ENCODE data around the gene LSS.
"Not testable (repeated sequence)": the region's sequence is repeated elsewhere in the genome, so short reads cannot be mapped to it uniquely, and the experiment has no call there.

LSS gene

DNA sequence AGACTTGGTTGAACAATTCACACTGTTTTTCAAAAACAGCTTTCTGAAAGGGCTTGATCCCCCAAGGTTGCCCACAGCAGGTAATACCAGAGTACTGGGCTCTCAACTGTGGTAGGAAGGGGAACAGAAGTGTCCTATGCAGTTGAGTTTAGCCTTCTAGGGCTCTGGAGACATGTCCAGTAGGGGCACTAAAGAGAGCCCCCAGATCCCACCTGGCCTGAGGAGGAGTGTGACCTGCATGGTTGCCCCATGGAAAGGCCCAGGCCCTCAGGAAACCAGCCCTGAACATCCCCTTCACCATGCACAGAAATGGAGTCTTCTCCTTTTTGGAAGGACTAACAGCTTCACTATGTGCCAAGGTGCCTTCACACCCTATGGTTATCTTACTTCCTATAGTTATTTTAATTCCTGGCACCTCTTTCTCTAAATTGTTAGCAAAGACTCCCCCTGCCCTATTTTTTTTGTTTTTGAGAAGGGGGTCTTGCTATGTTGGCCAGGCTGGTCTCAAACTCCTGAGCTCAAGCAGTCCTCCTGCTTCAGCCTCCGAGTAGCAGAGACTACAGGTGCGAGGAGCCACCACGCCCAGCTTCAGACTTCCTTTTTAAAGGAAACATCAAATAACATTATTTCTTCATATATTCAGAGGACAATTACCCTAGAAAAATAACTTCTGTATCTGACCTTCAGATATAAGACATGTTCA lies 16.8 kb upstream of the LSS start:
- DNase-seq (ENCODE audit: low read depth in 2 of 2) = no peak

DNA sequence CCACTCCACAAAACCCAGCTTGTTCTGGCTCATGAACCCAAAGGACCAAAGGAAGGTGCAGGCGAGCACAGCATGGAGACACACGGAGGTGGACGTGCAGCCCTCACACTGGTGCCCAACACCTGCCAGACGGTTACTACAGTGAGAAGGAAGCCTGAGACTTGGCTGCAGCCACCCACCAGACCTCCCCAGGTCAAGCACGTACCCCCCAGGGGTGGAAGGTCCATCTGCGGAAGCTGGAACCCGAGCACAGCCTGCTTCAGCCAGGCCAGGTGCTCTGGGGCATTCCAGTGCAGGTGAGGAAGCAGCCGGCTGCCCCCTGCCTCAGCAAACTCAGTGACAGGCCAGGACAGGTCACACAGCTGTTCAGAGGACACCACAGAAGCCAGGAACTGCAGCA lies 16.0 kb upstream of the LSS start:
- DNase-seq (ENCODE audit: low read depth in 2 of 2) = no peak

DNA sequence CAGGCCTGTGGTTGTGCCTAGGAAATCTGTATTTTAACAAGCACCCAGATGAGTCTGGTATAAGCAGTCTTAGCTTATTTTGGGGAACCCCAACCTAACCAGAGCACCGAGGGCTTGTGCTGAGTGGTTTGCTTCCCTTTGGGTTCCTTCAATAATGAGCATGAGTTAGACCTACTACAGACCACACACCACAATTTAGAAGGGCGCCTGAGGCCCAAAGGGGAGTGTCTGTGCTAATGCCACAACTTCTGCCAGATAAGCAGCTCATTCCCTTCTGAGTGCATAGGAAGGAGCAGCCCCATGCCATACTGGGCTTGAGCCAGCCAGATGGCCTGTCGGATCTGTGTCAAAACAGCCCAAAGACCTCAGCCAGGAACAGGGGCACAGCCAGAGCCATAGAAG lies 15.4 kb upstream of the LSS start:
- no peak for DNase-seq (ENCODE audit: low read depth in 2 of 2)

DNA sequence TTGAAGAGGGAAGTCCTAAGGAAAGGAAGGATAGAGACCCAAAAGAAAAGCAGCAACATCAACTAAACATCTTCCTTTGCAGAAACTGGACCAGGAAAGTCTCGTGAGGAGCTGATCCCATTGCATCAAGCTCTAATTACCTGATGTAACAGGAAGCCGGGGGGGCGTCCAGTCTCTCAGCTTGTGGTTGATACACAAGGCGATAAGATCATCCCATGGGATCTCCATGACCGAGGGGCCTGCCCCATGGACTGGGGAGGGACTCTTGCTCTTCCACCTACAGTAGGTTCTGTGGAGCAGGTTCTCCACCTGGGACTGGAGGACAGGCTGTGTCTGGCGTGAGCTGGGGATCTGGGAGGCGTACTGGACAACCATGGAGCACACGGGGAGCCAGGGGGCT lies 14.8 kb upstream of the LSS start:
- DNase-seq (ENCODE audit: low read depth in 2 of 2) = no peak

DNA sequence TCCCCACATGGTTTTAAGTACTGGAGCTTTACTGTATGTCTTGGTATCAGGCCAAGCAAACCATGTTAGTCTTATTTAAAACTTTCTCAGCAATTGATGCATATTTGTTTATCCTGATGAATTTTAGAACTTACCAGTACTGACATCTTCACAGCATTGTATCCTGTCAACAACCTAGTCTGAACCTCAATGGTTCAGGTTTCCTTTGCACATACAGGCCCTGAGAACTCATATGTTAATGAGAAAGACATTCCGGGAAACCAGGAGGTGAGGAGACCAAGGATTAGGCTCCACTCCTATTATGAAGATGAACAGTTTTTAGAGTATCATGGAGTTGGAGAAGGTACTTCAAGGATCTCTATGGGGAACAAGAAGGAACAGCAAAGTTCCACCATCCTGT lies 13.0 kb upstream of the LSS start:
- DNase-seq (ENCODE audit: low read depth in 2 of 2) = not testable (repeated sequence)

DNA sequence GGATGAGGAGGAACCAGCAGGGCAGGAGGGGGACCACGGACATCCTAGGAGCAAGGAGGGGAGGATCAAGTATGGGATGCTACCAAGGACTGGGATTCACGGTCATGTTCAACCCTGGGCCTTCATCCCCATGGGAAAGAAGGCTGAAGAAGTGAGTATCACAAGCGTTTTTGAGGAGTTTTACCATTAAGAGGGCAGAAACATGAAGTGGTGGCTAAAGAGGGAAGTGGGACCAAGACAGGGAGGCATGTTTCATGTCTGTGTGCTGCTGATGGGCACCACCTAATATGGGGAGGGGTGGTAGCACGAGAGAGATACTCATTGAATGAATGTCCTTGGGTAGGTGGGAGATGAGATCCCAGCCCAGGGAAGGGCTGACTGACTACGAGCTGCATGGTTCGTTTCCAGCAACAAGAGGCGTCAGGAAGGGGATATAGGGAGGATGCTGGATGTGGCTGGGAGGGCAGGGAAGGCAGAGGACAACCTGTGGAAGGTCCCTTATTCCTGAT lies 11.3 kb upstream of the LSS start:
- DNase-seq (ENCODE audit: low read depth in 2 of 2) = no peak

DNA sequence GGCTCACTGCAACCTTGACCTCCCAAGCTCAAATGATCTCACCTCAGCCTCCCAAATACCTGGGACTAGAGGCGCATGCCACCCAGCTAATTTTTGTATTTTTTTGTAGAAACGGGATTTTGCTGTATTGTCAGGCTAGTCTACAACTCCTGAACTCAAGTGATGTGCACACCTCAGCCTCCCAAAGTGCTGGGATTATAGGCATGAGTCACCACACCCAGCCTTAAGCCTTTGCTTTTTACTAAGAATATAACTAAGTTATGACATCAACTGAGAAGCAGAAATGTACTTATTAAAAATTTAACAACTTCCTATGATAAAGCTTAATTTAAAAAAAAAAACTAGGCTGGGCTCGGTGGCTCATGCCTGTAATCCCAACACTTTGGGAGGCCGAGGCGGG lies 8.9 kb upstream of the LSS start:
- no peak for DNase-seq (ENCODE audit: low read depth in 2 of 2)

DNA sequence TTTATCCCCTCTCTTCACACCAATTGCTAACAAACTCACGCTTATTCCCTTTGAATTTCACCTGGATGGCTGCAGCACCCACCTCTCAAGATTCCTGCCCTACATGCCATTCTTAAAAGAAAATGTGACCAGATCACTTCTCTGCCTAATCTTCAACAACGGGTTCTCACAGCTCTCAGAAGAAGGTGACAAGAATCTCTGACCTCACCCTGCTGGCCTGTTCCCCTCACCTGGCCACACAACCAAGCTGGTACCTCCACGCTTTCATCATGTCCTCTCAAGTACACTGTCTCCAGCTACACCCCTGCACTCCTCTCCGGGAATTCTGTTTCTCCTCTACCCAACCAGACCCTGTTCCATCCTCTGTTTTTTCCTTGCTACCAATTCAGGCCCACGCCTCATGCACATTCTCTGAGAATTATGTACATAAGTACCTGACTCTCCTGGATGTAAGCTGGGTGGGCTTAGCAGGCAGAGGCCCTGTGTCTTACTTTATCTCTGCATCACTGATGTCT lies 5.9 kb upstream of the LSS start:
- no peak for DNase-seq (ENCODE audit: low read depth in 2 of 2)

DNA sequence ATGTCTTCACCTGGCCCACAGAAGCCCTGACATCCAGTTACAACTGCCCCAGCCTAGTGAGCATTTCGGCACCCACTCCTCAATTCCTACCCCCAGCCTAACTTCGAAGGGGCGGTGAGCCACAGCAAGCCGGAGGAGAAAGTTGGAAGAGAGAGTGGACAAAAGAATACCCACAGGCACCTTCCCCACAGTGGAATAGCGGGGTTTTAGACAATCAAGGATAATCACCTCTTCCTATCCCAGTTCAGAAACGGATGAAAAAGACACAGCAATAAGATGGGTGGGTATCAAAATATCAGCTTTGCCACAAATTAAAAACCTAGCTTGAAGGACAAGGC lies 1.3 kb upstream of the LSS start:
- no peak for DNase-seq (ENCODE audit: low read depth in 2 of 2)

DNA sequence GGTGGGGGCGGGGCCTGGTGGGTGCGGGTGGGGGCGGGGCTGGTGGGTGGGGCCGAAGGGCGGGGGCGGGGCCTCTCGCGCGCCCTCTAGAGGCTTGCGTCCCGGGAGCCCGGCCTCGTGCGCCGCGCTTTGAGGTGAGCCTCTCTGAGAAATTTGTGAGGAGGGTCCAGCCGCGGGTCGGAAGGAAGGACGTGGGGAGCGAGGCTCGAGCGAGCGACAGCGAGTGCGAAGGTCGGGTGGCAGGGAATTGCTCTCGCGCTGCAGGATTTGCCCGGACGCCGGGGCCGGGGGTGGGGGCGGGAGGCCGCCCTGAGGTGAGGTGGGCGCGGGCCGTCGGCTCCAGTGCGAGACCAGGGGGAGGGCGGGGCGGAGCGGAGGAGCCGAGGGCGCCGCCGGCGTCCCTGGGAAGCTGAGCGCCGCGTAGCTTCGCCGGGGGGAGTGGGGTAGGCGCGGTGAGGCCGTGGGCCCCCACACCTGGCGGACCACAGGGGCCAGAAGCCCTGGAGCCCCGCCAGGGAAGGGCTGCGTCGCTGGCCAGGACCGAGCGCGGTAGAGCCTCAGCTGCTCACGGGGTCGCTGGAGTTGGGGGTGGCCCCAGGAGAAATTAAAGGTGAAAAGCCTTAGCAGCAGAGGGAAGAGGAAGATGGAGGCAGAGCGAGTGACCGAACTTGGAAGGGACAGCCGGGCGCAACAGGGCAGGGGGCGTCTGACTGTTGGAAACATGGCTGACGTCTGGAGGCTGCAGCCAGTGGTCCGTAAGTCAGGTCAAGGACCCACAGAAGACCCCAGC lies 754 bp upstream of the LSS start:
- no peak for DNase-seq (ENCODE audit: low read depth in 2 of 2)

DNA sequence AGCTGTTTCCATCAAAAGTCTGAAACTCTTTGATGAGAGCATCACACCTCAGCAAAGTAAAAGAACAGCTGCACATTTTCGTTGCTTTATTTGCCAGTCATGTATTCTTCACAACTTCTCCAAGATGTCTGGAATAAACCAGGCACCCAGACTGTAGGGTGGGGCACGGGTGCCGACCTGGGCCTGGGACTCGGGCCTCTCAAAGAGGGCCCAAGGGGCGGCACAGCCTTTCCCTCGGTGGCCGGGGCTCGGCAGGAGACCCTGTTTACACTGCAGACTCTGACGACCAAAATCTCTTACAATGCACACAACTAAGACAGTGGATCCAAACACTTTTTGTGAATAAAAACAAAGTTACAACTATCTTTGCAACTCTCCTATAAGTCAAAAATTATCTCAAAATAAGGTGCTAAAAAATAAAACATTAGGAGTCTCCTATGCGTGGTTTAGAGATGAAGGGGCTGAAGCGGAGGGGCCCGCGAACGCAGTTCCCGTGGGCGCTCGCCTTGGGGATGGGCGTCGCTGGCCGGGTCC lies 696 bp downstream of the LSS start:
- DNase-seq (ENCODE audit: low read depth in 2 of 2) = no peak

DNA sequence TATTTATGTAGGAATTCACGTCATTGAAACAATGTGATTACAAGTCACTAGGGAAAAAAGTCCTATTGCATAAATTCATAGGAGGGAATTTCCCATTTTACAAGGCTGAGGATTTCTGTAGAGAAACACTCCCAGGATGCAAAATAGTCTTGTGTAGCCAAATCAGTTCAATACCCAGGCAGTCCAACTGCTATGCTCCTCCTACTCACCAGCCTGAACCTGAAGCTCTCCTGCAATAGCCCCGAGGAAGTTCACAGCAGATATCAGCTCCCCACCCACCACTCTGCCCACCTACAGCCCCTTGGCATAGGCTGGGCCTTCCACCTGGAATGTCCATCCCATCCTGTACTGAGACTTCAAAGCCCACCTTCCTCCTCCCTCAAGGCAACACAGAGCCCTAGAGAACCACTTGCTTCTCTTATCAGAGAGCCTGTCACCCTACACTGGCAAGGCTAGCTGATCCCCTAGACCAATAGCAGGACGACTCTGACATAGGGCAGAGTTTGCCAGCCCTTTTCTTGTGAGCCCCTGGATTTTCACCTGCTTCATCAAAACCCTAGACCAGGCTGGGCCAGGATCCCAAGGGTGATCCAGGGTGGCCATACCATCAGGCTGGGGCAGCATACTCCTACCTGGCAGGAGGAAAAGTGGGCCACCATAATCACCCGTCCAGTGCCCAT lies 1.5 kb downstream of the LSS start:
- no peak for DNase-seq (ENCODE audit: low read depth in 2 of 2)

DNA sequence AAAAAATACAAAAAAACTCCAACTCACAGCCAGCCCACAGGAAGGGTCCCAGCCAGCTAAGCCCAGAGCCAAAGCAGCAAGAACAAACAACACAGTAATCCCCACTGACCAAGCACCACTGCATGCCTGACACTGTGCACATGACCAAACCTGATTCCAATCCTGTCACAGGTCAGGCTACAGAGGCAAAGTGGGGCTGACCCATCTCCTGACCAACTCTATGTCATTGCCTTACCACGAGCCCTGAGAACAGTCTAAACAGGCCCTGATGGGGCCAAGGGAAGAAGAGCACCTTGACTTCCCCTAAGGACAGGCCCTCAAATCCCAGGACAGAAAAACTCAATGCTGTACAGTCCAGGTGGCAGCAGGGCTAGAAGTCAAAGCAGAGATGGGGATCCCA lies 2.4 kb downstream of the LSS start:
- DNase-seq (ENCODE audit: low read depth in 2 of 2) = no peak

DNA sequence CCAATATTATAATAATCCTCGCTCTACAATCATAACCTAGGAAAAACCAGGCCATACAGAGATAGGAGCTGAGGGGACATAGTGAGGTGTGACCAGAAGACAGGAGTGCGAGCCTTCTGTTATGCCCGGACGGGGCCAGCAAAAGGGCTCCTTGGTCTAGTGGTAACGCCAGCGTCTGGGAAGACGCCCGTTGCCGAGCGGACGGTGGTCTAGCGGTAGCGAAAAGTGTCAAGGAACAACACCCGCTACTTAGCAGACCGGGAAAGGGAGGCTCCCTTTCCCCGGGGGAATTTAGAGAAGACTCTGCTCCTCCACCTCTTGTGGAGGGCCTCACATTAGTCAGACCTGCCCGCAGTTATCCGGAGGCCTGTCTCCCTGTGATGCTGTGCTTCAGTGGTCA lies 4.9 kb downstream of the LSS start:
- not testable (repeated sequence) for DNase-seq (ENCODE audit: low read depth in 2 of 2)

DNA sequence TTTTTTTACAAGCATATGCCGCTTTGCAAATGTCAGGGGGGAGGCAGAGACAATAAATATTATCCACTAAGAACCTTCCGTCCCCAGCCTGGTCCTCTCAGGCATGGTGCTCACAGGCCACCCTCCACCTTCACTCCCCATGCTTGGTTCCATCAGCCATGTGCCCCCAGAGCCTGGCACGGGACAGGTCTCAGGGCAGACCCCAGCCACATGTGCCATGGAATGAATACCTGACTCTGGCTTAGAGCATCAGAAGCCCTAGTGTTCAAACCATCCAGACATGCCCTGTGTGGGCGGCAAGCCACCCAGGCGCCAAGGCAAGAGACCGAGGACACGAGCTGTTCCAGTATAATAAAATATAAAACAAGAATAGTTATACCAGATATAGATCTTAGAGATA lies 5.4 kb downstream of the LSS start:
- no peak for DNase-seq (ENCODE audit: low read depth in 2 of 2)

DNA sequence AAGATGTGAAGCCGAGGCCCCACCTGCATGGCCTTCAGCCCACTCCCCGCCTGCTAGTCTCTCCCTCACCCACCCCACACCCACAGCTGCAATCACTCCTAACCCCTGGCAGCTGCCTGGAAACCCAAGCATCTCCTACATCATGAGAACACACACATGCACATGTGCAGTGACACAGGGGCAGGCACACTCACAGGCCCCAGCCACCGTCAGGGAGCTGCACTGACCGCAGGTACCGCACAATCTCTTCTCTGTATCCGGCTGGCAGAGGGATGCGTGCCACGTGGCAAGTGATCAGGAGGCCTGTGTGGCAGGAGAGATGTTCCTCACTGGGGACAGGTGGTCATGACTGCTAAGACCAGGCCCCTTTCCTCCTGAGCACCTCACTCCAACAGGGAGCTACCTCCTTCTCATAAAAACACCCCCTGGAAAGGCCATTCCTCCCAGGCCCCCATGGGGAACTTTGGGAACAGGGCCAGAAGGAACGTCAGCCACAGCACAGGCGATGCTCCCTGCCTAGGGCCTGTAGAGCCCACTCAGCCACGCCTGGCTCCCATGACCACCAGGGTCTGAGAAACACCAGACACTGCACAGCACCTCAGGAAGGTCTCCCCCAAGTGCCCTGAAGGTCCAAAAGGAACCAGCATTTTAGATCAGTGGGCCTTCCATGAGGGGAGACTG lies 6.0 kb downstream of the LSS start:
- no peak for DNase-seq (ENCODE audit: low read depth in 2 of 2)

DNA sequence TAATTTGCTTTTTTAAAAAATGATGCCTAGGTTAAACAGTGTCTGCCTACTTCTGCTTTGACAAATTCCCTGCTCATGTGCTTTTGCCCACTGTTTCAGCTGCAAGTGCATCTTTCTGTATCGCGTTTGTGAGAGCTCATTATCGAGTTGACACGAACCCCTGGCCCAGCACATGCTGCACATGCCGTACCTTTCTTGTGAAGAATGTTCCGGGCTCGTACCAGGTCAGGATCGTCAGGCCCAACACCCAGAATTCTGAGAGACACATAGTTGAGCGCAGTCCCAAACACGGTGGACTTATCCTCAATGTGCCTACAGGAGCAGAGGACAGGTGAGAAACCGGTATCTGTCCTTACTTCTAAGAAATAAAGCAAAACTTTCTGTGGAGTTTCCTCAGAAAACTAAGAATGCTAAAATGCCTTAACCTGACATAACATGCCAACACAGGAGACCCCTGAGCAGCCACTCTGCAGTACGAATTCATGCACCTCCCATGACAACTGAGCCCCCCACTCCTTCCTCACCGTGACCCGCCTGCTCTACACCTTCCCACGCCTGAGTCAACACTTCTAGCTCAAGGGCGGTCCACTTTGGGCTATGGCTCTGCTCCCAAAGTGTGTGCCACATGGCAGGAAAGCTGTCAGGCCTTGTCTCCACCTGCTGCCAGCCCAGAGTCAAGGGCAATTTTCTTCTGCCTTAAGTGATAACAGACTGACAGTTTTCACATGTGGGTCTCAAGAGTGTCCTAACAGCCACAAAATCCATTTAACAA lies 6.7 kb downstream of the LSS start:
- no peak for DNase-seq (ENCODE audit: low read depth in 2 of 2)

DNA sequence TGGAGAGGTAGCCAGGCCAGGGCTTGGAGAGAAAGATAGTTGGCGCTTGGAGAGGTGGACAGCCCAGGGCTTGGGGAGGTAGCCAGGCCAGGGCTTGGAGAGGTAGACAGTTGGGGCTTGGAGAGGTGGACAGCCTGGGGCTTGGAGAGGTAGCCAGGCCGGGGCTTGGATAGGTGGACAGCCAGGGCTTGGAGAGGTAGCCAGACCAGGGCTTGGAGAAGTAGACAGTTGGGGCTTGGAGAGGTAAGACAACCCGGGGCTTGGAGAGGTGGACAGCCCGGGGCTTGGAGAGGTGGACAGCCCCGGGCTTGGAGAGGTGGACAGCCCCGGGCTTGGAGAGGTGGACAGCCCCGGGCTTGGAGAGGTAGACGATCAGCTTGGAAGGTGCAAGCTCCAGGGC lies 7.7 kb downstream of the LSS start:
- DNase-seq (ENCODE audit: low read depth in 2 of 2) = no peak

DNA sequence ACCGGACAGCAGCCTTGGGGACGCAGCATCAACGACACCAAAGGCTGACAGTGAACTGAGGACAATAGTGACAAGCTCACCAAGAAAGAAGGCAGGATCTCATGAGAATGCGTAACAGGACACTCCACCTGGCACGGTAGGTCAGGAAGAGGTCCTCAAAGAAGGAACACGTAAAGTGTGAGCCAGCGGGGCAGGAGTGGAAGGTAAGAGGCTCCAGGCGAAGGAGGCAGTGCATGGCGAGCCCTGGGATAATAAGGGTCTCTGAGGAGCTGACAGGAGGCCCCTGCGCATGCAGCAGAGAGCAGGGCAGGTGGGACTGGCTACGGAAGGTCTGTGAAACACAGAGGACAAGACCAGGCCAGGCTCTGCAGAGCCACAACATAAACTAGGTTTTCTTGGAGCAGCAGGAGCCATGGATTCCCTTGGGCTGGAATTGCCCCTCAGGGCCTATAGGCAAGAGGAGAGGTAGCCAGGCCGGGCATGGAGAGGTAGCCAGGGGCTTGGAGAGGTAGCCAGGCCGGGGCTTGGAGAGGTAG lies 8.2 kb downstream of the LSS start:
- DNase-seq (ENCODE audit: low read depth in 2 of 2) = no peak

DNA sequence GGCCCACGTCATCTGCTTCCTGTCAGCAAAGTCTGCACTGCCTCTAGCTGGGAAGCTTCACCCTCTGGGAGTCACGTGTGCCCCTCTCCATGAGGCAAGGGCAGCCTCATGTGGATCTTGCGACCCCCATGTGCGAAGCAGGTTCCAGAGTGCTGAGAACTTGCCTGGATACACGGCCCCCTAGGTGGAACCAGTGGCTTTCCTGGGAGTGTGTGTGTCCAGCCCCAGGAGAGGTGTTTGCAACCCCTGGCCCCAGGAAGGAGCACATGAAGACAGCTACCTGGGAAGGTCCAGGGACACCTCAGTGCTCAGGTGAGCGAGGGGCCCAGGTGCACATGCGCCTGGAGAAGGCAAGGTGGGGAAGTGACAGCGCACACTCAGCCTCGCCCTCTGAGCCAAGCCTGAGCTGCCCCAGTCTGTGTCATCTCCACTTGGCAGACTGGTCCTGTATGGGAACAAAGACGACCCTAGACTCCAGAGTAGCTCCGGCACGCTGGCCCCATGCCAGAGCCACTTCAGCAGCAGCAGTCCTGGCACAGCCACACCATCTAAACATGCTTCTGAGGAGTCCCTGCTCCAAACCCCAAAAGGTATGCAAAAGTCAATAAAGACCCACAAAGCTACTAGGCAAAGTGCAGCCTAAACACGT lies 8.9 kb downstream of the LSS start:
- DNase-seq (ENCODE audit: low read depth in 2 of 2) = no peak

Data from stimulated activated CD8-positive, alpha-beta memory T cell treated with anti-CD3 and anti-CD28 coated beads, Interleukin-15, amount 100 ng/mL, for 48 hours (primary cell).